ENCODE data around the gene NAPSA.

GRCh38 chr19:50322234-50322633 lies 43.2 kb downstream of the NAPSA start:
- TF ChIP-seq ZSCAN29 (IDR thresholded peaks at IDR 0.05) (no peak), TARDBP (IDR thresholded peaks at IDR 0.05) (no peak), CTCF (IDR thresholded peaks at IDR 0.05 in 2 of 3, conservative IDR thresholded peaks at IDR 0.05 in 1 of 3; ENCODE audit: insufficient read depth in 2 of 3, low read depth in 1 of 3, low read length in 3 of 3) (no peak), NCOA4 (IDR thresholded peaks at IDR 0.05; ENCODE audit: partially characterized antibody) (no peak), ZZZ3 (IDR thresholded peaks at IDR 0.05) (no peak), ZNF197 (CRISPR knock-in tag; IDR thresholded peaks at IDR 0.05; ENCODE audit: low read depth) (no peak)

Data from K562 (cell line).